Panc1 (cell line): ENCODE results near the gene FIGN.

ENCODE experiments used
- SIN3A ChIP-seq: IDR thresholded peaks from 2 replicates; pipeline ENCODE4 v1.6.1; 2012; ENCODE audit warnings: low read depth, mild to moderate bottlenecking, low read length, moderate library complexity, borderline replicate concordance; ENCODE audit not compliant: insufficient read depth
- TCF7L2 ChIP-seq: IDR thresholded peaks from 2 replicates; pipeline ENCODE4 v1.6.1; 2011; ENCODE audit warnings: mild to moderate bottlenecking, low read depth, low read length, inconsistent platforms
- TF ChIP-seq, protein P1 (sequence below): fragments of 450-650 bp; IDR thresholded peaks from 2 replicates; pipeline ENCODE4 v1.5.1; 2017; ENCODE audit warnings: mild to moderate bottlenecking

DNA sequence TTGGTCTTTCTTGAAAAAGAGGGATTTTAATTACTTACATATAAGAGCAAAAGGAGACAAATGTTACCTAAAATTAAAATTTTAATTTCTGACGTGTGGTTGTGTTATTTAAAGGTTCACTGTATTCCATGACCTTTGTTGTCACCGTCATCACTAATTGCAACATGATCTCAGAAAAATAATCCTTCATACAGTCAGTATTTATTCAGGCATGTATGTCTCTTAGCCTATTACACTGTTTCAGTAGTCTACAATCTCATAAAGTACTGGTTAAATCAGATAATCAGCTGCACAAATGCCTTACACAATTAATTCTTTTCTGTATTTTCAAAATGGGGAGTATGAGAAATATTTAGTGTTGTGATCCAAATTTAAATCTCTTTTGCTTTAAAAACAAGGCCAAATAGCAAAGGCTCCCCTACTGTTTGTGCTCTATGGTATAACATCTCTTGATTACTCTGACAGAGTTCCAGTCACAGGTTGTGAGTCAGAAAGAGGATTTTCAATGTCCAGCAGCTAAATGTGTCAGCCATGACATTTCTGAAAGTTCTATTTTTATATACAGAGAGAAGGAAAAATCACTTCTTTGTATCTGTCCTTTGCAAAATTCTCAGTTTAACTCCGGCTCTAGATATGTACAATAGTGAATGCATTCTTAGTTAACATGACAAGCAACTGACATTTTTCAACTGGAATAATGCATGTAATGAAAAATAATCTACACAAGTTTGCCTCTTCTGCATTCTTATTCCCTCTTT, 184.0 kb downstream of the FIGN start:
- TF ChIP-seq, protein P1, sequence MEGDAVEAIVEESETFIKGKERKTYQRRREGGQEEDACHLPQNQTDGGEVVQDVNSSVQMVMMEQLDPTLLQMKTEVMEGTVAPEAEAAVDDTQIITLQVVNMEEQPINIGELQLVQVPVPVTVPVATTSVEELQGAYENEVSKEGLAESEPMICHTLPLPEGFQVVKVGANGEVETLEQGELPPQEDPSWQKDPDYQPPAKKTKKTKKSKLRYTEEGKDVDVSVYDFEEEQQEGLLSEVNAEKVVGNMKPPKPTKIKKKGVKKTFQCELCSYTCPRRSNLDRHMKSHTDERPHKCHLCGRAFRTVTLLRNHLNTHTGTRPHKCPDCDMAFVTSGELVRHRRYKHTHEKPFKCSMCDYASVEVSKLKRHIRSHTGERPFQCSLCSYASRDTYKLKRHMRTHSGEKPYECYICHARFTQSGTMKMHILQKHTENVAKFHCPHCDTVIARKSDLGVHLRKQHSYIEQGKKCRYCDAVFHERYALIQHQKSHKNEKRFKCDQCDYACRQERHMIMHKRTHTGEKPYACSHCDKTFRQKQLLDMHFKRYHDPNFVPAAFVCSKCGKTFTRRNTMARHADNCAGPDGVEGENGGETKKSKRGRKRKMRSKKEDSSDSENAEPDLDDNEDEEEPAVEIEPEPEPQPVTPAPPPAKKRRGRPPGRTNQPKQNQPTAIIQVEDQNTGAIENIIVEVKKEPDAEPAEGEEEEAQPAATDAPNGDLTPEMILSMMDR = no peak
- TF ChIP-seq SIN3A = no peak
- no peak for TF ChIP-seq TCF7L2
